ENCODE measurements around the gene SLIRP. TPM values are rescaled to one million over a fixed set of nuclear protein-coding genes. Genes with fewer than 3 reads are reported as not detected.
"Not testable (repeated sequence)": the region's sequence is repeated elsewhere in the genome, so short reads cannot be mapped to it uniquely, and the experiment has no call there.

Gene SLIRP
- 101 TPM for total RNA-seq
- long read RNA-seq, transcript SLIRP-209 (4 exons, 408 nt): major isoform, 8 of 25 reads
- long read RNA-seq, partial matches to known transcripts: 1 of 25 reads
- long read RNA-seq, other reads (novel, unspliced or antisense): 13 of 25 reads

DNA sequence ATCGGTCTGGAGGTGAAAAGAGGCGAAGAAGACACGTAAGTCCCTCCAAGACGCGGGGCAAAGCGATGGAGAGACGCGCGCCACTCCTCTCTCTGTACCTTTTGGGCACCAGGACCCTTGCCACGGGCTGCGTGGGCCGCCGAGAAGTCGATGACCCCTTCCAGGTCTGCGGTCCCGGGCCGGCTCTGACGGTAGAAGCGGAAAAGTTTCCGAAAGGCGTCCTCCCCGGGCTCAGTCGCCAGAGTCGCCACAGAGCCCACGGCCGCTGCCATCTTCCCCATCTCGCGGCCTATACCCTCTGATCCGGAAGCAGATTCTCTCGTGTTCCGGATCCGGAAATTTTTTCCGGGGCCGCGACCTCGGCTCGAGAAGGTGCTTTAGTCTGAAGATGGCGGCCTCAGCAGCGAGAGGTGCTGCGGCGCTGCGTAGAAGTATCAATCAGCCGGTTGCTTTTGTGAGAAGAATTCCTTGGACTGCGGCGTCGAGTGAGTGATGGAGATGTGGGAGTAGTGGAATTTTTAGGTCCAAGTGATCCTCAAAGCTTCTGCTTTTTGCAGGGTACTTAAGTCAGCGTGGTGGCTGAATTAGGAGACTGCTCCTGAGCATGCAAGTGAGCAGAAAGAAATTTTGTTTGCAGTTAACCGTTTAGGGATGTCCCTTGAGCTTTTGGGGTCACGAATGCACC lies at the start of gene SLIRP, which contains the start of gene ALKBH1:
TSS of gene SLIRP (plus strand) at position 380 of the 685 bp plus-strand sequence. CDS start at position 389, 9 bp downstream.
TSS of gene ALKBH1 (minus strand) at position 300 of the 685 bp plus-strand sequence. CDS start at position 281, 19 bp downstream.
- peak; percentile 95 for DNase-seq (ENCODE audit: low spot score)

DNA sequence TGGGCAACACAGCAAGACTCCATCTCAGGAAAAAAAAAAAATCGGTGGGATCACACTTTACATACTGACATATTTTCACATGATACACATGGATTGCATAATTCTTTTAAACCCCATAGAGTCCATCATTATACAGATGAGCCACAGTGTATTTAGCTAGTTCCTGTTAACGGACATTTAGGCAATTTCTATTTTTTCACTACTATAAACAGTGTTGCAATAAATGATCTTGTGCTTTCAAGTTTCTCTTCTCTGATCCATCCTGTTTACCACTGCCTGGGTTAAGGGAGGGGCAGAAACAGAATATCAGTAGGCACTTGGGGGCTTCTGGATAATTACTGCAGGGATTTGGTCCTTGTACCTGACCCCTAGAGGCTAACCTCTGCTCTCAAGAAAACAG lies 48.1 kb upstream of the SLIRP start:
- DNase-seq (ENCODE audit: low spot score): no peak

DNA sequence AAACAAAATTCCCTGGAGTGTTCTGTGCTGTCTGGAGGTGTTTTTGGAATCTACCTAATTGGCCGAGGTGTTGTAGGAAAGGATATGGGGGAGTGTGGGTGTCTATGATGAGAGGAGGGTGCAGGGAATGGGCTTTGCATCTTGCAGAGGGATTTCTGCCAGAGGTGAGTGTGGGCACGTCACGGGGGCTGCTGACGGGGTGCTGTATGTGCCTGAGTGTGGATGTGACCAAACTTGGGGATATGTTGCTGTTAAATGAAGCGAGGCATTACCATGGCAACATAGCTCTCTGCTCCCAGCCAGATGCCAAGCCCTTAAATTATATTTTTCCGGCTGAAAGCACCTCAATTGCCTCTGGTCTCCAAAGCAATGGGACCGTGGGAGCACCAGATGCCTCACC lies 47.1 kb upstream of the SLIRP start:
- no peak for DNase-seq (ENCODE audit: low spot score)

DNA sequence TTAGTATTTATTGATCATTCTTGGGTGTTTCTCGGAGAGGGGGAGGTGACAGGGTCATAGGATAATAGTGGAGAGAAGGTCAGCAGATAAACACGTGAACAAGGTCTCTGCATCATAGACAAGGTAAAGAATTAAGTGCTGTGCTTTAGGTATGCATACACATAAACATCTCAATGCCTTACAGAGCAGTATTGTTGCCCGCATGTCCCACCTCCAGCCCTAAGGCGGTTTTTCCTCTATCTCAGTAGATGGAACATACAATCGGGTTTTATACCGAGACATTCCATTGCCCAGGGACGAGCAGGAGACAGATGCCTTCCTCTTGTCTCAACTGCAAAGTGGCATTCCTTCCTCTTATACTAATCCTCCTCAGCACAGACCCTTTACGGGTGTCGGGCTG lies 46.3 kb upstream of the SLIRP start:
- not testable (repeated sequence) for DNase-seq (ENCODE audit: low spot score)

DNA sequence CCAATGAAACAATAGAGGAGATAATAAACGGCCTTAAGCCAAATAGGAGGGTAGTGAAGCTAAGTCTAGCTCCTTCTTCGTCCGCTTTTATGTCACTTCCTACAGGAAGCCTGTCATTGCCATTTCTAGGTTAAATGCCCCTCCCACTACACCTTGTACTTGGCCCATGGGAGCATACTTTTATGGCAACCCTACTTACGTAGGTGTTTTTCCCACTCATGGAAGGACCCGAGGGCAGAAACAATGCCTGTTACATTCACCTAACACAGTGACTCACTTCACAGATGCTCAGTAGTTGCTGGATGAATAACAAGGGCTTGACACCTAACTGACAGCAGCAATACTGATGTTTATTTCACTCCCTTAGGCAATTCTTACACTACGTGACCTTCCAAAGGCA lies 44.6 kb upstream of the SLIRP start:
- no peak for DNase-seq (ENCODE audit: low spot score)

DNA sequence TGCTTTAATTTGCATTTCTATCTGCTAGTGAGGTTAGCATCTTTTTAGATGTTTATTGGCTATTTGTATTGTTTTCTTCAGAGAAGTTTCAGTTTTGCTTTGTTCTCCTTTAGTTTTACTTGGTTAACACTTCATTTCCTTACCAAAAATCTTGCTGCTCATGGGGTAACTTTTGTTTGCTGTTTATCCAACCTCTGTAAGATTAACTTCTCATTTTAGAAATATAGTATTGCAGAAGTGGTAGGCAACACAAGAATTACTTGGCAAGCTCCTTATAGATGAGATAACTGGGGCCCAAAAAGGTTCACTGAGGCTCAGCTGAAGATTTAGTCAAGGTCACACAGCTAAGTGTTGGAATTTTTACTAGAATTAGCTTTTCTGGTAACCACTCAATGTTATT lies 40.6 kb upstream of the SLIRP start:
- DNase-seq (ENCODE audit: low spot score): no peak

DNA sequence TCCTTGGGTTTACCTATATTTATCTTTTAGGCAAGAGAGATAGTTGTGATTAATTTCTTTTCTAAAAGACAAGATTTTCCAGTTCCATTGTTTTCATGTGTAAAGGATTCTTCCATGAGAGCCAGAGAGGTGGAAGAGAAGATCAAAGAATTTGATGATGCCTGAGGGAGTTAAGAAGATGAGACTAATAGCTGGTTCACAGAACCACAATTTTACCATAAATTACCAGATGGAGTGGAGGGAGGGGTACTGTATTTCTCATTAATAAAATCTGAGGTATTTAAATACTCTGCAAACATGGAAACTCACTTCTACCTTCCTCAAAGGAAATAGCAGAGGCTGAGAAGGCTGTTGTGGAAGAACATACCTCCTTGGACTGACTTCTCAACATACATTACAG lies 34.7 kb upstream of the SLIRP start:
- no peak for DNase-seq (ENCODE audit: low spot score)

DNA sequence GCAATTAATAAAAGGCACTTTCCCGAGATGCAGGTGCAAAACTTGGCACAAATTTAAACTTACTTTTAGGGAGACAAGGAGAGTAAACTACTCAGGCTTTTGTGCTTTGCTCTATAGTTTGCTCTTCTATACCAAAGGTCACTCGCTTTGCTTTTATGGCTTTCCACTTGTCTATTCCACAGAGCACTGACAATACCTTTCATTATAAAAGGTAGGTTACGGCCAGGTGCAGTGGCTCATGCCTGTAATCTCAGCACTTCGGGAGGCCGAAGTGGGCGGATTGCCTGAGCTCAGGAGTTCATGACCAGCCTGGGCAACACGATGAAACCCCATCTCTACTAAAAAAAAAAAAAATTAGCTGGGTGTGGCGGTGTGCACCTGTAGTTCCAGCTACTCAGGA lies 33.0 kb upstream of the SLIRP start:
- DNase-seq (ENCODE audit: low spot score): no peak

DNA sequence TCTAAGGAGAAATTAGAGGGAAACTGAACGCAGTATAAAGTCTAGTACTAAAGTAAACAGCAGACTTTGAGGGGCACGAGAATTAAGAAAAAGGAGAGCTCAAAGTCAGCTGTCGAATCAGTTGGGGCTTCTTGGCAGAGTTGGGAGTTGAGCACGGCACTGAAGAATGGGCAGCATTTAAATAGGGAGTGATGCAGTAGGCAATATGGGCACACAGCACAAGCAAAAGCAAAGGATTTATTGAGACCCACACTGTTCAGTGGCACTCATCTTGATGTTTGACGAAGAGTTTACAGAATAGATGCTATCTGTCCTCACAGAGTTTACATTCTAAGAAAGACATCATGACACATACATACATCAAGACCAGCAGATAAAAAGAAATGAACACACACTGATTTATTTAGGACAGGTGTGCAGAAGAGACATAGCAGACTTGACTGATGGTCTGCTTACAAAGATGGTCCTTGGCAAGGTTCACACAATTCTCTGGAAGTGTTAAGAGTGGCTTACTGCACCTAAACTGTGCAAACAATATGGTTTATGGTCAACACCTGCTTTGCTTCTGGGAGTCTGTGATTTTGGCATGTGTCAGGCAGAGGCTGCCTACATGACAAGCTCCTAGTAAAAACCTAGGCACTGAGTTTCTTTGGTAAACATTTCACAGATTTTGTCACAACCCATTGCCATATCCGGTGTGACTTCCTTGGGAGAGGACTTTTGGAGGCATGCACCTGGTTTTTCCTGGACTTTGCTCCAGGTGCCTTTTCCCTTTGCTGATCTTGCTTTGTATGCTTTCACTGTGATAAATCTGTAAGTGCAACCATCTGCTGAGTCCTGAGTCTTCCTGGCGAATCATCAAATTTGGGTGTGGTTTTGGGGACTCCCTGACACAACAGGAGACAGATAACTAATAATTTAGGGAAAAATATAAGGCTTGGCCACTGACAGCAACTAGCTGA lies 26.4 kb upstream of the SLIRP start:
- DNase-seq (ENCODE audit: low spot score): no peak

DNA sequence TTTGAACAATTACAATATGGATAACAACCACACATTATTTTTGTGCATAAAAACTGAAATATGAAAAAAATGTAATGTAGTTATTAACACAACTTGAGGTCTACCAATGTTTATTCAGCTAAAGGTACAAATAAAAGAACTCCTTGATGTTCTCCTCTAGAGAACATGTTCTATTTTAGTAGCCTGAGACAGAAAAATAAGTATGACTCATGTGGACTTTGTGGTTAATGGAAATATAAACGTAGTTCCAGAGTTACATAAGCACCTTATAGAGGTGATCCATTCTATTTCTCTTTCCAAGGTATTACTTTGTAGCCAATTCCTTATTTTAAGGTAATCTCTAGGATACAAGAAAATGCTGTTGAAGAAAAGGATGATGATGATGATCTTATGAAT lies 25.7 kb upstream of the SLIRP start:
- DNase-seq (ENCODE audit: low spot score): no peak

DNA sequence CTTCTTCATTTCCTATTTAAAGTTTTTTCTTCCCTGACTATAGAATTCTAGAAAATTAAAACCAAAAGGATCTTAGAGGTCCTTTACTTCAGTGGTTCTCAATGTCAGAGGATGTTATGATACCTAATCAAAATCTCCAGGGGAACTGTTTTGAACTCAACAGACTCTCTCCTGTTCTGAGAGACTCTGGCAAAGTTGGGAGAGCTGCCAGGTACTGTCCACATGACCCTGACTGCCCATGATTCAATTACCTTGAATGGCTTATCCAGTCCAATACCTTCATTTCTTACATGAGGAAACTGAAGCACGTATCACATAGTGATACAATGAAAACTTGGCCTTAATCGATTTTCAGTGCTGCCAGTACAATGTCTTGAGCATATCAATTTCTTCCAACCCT lies 16.6 kb upstream of the SLIRP start:
- DNase-seq (ENCODE audit: low spot score): no peak

DNA sequence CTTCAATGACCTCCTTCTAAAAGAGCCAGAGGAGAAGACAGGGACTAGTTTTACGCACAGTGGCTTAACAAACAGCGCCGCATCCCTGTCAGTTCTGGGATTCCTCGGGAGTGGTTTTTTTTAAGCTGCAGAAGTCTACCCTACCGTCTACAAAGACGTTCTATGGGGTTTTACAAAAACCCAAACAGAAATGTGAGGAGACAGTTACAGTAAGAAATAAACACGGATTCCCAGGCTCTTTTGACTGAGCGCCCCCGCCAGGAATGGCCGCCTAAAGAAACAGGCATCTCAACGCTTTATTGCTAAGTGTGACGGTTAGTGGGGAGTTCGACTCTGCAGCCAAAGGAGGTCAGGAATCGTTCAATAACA lies 564 bp upstream of the SLIRP start:
- no peak for DNase-seq (ENCODE audit: low spot score)

DNA sequence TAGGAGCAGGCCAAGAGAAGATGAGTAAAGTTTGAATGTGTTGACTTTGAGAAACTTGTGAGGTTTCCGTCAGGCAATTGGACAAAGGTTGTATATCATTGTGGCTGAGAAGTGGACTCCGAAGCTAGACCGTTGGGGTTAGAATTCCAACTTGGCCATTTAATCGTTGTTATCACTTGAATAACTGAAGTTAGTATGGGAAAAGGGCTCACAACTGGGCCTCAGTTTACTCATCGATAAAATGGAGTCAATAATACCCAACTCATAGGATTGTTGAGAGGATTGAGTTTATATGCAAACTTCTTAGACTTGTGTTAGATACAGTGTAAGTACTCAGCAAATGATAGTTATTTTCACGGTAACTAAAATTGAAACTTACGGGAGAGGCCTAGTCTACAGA lies 846 bp downstream of the SLIRP start:
- no peak for DNase-seq (ENCODE audit: low spot score)

DNA sequence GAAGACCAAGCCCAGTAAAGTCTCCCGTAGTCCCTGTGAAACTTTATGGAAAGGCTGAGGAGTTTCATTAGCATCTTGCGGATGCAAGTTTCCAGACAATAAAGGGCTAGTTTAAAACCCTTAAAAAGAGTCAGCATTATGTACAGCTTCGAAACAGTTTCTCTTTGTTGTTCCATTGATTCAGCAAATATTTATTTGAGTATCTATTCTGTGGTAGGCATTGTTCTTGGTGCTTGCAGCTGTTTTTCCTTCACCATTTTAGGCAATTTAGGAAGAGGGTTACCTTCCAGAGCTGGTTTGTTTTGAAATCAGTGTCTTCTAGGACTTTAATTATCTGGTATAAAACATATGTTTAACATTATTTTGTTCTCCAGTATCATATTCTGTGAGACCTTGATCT lies 1.5 kb downstream of the SLIRP start:
- DNase-seq (ENCODE audit: low spot score): no peak

DNA sequence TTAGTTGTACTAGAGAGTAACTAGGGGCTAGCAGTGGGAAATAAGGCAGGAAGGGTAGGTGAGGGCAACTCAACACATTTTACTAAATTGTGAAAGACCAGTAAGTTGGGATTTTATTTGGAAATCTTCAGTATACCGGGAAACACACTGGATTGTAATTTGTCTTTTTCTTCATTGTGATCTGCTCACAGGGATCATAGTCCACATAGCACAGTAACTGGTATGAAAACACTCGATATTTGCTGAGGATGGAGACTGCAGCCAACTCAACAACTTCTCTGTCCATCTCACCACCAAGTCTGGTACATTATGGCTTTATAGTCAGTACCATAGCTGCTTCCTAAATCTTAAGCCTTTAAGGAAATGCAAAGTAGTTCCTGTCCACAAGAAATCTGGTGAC lies 2.5 kb downstream of the SLIRP start:
- DNase-seq (ENCODE audit: low spot score): no peak

DNA sequence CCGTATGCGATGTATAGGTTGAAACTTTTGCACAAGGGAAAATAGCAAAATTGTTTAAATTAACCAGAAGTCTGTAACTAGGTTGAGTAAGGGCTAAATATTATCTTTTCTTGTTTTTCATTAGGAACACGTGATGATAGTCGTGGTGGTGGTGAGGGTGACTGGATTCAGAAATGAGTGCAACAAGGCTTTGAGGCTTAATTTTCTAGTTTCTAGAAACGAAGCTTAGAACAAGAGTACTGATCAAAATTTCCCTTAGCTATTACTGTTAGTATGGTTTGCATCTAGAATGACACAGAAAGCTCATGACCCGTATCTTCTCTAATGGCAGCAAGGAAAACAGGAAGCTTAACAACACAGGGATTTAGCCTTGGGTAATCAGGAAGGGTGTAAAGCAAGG lies 7.0 kb downstream of the SLIRP start:
- DNase-seq (ENCODE audit: low spot score): no peak

DNA sequence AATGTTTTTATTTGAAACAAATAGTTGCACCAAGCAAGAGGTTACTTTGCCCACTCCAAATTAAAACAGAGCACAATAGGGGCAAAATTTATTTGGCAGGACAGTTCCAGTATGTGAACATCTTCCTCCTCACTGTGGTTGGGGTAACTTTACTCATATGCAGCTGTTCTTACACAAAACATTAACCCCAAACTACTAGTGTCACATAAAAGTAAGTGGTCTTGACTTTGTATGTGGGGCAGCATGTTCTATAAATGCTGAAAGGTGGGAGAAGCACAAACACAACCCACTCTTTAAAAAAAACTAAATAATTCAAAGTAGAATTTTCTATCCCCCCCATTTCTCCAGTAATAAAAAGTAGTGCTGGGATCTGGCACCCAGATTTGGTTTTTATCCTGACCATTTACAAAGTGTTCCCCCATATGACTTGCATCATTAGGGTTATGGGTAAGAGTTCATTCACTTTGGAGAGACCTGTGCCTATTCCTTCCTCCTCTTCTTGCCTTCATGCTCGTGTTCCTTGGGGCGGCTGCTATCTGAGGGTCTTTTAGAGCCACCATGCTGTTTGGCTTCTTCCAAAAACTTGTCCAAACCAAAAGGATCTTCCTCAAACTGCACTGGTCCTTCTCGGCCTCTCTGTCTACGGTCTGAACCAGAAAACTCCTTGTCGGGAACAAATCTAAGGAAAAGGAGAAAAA lies 9.9 kb downstream of the SLIRP start:
- no peak for DNase-seq (ENCODE audit: low spot score)

DNA sequence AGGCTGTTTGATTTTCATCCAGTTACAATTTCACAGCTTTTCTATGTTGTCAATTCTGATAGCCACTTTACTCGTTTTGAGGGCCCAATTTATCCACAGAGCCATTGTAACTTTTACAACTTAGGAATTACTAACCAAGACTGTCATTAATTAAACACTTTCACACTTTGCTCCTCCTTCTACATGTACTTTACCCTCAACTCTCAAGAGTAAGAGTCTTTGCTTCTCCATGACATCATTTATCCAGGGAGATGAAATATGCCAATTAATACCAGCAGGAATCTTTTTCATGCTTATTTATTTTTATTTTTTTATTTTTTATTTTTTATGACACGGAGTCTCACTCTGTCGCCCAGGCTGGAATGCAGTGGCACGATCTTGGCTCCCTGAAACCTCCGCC lies 13.5 kb downstream of the SLIRP start:
- DNase-seq (ENCODE audit: low spot score): no peak

DNA sequence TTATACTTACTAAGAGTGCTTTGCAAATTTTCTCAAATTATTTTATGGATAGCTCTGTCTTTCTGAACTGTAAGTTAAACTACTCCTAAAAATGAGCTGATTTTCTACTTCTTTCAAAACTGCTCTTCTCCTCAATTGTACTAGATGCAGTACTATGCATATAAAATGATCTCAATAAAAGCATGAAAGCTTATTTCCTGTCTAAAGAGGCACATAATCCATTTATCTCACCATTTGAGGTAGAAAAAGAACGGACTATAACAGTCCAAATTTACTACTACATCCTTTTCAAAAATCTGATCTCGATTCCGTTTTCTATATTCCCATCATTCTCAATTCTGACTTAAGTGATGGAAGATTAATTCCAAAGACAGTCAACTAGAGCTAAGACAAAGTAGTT lies 14.4 kb downstream of the SLIRP start:
- no peak for DNase-seq (ENCODE audit: low spot score)

DNA sequence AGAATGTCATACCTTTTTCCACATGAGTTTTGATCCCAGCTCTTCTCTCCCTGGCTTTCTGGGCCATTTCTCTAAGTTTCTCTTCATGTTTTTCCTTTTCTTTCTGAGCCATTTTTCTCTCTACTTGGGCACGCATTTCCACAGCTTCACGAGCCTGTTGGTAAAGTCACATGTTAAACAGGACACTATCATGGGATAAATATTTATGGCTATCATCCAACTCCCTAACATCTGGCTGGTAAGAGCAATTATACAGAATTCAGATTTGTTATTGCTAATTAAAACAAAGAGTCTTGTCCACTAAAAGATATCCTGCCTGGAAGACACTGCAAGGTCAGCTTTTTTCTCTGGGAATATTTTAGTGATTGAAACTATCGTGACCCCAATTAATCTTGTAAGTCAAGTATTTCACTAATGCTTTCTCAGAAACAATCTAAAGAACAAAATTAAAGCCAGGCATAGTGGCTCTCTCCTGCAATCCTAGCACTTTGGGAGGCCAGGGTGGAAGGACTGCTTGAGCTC lies 23.1 kb downstream of the SLIRP start:
- DNase-seq (ENCODE audit: low spot score): no peak

DNA sequence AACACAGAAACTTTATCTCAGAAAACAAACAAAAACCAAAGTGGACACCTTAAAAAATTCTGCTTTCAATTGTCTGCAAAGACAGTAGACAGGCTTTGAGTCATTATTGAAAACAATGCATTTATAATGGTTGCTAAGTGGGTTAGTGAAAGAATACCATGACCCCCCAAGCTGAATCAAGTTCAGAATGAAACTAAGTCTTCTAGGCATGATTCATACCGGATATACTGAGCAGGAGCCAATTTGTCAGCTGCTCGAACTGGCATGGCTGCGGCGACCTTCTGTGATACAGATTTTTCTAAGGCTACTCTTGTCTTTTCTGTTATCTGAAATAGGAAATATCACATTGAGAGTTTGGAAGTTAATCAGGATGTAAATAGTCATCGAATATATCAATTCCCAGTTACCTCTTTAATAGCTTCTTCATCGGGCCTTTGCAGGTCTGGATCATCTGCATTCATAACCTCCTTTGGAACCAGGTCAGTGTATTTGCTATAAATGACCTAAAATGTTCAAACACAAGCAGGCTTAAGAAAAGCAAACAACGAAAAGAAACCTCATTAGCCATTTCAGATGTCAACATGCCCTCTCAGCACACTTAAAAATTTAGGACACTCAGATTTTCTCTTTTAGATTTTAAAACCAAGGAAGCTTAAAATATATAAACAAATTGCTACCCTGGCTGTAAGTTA lies 30.8 kb downstream of the SLIRP start:
- no peak for DNase-seq (ENCODE audit: low spot score)

All from mesenteric fat pad (tissue), 1 donor.